GM18507 (cell line): ENCODE measurements around the gene IGF2BP2.

Experiments used
- DNase-seq: peaks from one replicate; pipeline ENCODE4 v3.0.0; 2011; ENCODE audit warnings: low read depth; ENCODE audit not compliant: insufficient read length; ENCODE audit errors: extremely low spot score
- FAIRE-seq: peaks from 2 replicates; lab custom pipeline; 2011; peaks lifted over from hg19 to GRCh38; lab: Jason Lieb, UNC

Gene IGF2BP2

DNA sequence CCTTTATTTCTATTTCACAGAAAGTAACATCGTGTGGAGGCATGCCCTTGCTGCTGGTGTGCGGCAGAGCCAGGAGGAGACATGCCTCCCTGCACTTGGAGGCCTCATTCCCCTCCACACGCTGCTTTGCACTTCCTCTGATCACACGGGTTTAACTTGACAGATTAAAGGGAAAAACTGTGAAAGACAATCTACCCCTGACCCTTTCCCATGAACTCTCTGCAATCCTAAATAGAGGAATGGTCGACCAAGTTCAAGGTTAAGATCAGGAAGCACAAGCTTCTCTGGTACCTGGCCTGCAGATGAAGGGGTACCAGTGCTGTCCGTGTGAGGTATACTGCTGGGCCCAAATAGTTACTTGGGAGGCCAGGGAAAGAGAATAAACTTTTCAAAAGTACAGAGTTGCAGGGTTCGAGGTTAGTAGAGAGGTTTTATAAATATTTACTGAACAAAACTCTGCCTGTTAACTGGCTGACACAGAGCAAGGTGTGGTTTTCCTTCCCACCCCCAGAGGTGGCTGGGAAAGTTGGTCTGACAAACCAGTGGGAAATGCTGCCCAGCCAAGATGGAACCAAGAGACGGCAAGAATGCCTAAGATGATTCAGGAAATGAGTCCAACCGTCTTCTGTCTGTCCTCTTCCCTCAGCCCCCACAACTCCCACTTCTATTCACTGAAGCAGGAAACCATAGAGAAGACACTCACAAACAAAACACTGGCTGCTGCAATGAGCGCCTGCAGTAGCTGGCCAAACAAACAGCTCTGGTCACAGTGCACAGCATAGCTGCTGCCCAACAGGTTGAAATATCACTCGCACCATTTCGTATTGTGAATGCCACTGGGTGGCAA, 79.6 kb downstream of the IGF2BP2 start:
- DNase-seq (no peak), FAIRE-seq (peak; percentile 9)

GRCh38 chr3:185741586-185741985, 83.3 kb downstream of the IGF2BP2 start:
- DNase-seq = no peak
- no peak for FAIRE-seq

DNA sequence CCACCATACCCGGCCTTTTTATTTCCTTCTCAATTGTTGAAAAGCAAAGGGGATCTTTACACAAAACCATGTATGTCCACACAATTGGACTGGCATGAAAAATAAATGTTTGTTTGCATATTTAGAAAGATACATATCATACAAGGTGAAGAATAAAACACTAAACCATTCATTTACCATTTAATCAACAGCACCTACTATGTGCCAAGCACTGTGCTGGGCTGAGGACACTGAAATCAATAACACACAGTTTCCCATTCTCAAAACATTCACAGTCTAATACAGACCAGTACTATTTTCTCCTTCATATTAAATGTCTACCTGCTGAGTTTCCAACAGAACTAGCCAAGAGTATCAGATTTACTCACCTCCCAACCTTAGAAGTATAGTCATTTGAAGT, 84.7 kb downstream of the IGF2BP2 start:
- no peak for DNase-seq
- FAIRE-seq = no peak

DNA sequence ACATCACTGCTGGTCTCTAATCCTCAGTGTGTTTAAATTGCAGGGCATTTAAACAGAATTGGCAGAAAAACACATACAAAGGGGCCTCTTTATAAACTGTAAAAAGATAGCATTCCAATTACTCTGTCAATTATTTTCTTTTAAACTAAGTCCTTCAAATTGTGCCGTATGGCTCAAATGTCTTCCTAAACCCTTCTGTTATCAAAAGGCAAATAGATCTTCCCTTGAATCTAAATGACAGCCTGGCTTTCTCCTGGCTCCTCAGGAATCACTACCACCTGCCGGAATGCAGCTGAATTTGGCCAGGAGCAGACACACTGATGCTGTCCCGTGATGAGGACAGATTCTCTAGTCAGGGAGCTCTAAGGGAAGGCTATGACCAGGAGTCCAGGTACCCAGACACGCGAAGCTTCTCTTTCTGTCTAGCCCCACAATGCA, 85.6 kb downstream of the IGF2BP2 start:
- no peak for DNase-seq
- no peak for FAIRE-seq

DNA sequence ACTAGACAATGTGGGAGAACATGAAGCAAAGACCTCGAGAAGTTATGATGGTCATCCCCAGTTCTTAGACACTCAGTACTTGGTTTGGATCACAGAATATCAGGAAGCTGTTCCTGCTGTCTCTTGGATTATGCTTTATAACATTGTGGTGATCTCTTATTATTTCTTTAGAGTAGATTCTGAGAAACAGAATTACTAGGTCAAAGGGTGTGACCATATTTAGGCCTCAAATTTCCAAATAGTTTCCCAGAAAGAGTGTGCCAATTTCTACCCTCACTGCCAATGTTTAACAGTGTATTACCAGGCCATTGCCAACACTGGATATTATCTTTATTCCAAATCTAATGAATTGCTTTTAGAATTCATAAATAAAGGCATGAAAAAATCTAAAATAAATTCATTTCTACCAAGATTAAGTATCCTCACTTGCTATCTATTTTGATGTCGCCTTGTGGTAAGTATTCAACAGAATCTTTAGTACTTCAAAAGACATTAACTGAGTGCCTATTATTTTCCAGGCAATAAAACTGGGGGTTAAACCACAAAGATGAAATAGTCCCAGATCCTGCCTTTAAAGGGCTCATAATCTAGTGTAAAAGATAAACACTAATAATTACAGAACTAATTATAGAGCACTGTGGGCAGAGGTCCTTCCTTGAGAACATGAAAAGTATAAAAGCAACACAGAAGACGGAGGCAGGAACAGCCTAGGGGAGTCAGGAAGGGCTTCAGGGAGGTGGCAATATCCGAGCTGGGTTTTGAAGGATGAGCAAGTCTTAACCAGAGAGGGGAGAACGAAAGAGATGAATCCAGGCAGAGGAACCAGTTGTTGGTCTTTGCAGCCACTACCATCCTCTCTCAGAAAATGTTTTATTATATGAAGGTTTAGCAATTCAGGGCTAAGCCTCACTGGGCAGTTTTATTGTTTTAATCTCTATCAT, 86.8 kb downstream of the IGF2BP2 start:
- DNase-seq = no peak
- FAIRE-seq = no peak

GRCh38 chr3:185737020-185737419, 87.8 kb downstream of the IGF2BP2 start:
- DNase-seq = no peak
- FAIRE-seq = no peak

DNA sequence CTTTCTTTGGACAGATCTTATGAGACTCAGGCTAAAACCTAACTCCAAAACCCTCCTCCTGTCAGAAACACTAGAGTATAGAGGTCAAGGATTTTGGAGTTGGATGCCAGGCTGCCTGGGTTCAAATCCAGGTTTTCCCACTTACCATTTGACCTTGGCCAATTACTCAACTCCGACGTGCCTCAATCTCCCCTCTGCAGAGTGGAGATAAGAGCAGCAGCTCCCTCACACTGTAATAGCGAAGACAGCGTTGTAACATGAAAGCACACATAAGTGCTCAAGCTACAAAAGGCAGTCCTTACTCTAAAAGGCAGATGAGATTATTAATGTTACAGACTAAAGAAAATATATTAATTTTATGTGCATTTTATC, 90.1 kb downstream of the IGF2BP2 start:
- FAIRE-seq (no peak), DNase-seq (no peak)

GRCh38 chr3:185733980-185734724, 90.7 kb downstream of the IGF2BP2 start:
- DNase-seq (no peak), FAIRE-seq (no peak)

GRCh38 chr3:185732782-185733181, 92.1 kb downstream of the IGF2BP2 start:
- FAIRE-seq (no peak), DNase-seq (no peak)

- DNase-seq (no peak), FAIRE-seq (no peak)
These were observed 94.3 kb downstream of the IGF2BP2 start for GRCh38 chr3:185730550-185730949.

- FAIRE-seq = no peak
- DNase-seq = no peak
These were observed 95.3 kb downstream of the IGF2BP2 start for GRCh38 chr3:185729337-185730055.

- FAIRE-seq (no peak), DNase-seq (no peak)
These were observed 96.1 kb downstream of the IGF2BP2 start for GRCh38 chr3:185728630-185729336.

- DNase-seq (no peak), FAIRE-seq (no peak)
These were observed 97.0 kb downstream of the IGF2BP2 start for GRCh38 chr3:185727873-185728272.

DNA sequence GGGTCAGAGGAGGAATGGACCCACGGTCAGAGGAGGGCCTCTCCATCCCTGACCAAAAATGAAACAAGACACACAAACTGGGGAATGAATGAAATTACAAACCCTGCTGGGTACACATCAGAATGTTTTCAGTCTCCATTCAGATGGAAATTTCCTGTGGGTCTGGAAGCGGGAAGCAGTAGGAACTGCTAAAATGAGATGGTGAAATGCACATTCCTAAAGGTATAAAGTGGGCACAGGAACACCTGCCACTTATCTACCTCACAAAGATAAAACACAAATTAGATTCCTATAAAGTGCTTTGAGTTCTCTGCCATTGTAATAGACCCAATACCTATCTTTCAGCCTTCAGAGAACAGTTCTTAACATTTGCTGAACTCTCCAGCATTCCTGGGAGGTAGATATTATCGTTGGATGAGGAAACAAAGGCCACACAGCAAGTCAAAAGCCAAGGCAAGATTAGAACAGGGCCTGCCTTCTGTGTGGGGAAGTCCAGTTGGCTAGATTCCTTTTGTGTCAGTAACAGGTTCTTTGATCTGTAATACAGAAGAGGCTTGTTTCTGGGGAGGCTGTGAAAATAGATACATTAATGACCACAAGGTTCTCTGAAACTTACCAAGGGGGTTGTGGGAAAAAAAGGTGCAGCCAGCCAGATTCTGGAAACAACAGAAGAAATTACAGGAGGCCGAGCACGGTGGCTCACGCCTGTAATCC, 98.4 kb downstream of the IGF2BP2 start:
- FAIRE-seq = no peak

GRCh38 chr3:185724761-185725160, 100.1 kb downstream of the IGF2BP2 start:
- FAIRE-seq (no peak), DNase-seq (no peak)

More for the DNA sequence above, 98.4 kb downstream of the IGF2BP2 start:
- DNase-seq = no peak

DNA sequence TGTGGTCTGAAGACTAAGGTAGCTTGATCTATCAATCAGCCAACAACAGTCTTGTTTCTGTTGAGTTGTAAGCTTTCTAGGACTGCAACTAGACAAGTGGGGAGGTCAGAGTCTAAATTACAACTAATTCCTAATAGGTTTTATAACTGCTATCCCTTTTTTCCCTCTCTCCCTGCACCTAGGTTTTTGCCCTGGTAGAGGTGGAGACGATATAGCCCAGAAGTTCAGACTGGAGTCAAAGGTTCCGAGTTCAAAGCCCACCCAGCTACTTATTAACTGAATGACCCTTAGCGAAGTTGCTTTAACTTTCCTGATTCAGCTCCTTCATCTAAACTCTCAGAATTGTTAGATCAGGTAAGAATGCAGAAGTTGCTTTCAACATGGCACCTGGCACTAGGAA, 100.6 kb downstream of the IGF2BP2 start:
- DNase-seq = no peak
- no peak for FAIRE-seq

DNA sequence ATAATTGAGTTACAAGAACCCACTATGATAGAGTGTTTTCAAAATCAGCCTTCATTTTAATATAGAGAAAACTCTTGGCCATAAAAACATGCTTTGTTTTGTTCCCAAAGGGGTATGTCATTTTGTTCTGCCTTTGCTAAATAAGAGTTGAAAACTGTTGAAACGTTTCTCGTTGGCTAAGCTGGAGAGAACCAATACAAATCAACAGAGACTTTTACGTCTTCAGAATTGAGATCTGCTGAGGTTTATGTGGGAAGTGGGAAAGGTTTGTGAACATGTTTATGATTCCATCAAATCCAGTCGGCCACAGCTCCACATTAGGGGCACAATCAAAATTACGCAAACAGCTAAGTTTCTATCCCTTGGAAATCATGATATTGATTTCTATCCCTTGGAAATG, 102.0 kb downstream of the IGF2BP2 start:
- FAIRE-seq (no peak), DNase-seq (no peak)

DNA sequence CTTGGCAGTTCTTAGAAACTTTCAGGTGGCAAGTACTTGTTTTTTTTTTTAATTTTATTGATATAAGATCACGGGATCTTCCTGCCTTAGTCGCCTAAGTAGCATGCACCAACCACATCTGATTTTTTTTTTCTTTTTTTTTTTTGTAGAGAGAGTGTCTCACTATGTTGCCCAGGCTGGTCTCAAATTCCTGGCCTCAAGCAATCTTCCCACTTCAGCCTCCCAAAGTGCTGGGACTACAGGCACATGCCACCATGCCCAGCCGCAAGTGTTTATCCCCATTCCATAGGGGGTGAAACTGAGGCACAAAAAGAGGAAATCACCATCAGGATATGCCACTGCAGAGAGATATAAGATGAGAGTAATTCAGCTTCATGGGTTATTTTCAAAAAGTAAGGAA, 102.9 kb downstream of the IGF2BP2 start:
- DNase-seq (no peak), FAIRE-seq (no peak)
